ENCODE data around the gene TMEM150C.
A peak's percentile ranks its signal among the peaks of the same experiment; 100 is the strongest.
"Not testable (repeated sequence)": the region's sequence is repeated elsewhere in the genome, so short reads cannot be mapped to it uniquely, and the experiment has no call there.

The TMEM150C gene

DNA sequence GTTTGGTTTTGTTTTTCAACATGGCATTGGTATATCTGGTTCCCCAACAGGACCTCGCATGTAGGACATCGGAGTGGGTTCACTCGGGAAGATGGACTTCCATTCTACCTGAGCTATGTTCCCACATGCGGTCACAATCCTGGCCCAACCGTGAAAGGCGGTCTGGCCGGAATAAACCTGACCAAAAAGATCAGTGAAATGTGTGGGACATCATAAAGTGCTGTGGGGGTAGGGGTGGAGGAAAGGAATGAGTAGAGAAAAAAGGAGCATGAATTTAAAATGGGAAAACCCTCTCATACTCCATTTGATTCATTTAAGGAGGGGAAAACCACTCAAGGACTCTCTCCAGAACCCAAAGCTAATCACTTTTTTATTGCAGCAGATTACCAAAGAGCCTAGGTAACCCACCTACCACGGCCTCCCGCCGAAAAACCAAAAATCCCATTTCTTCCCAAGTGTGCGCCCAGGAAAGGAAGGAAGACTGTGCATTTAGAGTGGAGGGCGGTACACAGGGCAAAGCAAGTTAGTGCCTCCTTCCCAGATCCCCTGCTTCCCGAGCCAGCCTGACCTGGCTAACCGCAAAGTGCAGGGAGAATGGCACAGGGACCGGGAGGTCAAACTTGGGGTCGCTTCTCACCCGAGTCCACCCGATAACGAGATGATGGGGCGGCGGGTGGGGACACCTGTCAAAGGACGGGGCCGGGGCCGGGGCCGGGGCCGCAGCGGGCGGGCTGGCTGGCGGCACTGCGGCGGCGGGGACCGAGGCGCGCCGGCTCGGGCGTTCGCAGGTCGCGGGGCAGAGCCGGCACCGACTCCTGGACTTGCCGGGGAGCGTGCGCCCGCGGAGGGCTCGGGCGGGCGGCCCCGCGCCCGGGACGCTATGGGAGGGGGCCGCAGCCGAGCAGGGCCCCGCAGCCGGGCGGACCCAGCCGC, 669 bp downstream of the TMEM150C start:
- peak; percentile 42; the same call in 2 of the 3 replicates for ATAC-seq (ENCODE audit: low read depth)
- peaks cover 26% of the 10 kb centered on the region for H3K27me3 ChIP-seq (ENCODE audit: insufficient read depth, poor library complexity, severe bottlenecking)
- H3K4me3 ChIP-seq (ENCODE audit: severe bottlenecking), result peak overlapping the region; percentile 46

DNA sequence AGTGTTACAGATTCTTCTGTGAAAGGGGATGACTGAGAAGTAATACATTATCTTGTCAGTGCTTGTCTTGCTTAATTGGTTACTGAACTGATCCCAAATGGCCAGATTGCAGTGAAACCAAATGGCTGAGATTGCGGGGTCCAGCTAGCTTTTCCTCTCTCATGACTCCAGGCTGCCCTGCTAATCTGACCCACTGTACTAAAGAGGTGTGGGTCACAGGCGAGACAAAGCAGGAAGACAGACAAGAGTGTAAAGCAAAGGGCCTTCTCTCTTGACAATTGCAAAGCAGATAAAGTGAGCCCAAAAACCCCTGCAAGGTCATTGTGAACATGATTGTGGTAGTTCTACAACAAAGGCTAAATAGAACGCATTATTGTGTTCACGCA, 2.1 kb downstream of the TMEM150C start:
- no peaks in the 10 kb centered on the region for H3K4me1 ChIP-seq (ENCODE audit: insufficient read depth, poor library complexity, severe bottlenecking)
- no peaks in the 10 kb centered on the region for H3K36me3 ChIP-seq (ENCODE audit: low read depth)
- H3K9me3 ChIP-seq (ENCODE audit: severe bottlenecking), result no peaks in the 10 kb centered on the region
- H3K27ac ChIP-seq (ENCODE audit: poor library complexity, severe bottlenecking), result no peak overlapping the region
- DNase-seq (ENCODE audit: low spot score) (no peak), ATAC-seq (ENCODE audit: low read depth) (no peak)
- H3K4me3 ChIP-seq (ENCODE audit: severe bottlenecking), result no peak overlapping the region
- TF ChIP-seq, protein P1, sequence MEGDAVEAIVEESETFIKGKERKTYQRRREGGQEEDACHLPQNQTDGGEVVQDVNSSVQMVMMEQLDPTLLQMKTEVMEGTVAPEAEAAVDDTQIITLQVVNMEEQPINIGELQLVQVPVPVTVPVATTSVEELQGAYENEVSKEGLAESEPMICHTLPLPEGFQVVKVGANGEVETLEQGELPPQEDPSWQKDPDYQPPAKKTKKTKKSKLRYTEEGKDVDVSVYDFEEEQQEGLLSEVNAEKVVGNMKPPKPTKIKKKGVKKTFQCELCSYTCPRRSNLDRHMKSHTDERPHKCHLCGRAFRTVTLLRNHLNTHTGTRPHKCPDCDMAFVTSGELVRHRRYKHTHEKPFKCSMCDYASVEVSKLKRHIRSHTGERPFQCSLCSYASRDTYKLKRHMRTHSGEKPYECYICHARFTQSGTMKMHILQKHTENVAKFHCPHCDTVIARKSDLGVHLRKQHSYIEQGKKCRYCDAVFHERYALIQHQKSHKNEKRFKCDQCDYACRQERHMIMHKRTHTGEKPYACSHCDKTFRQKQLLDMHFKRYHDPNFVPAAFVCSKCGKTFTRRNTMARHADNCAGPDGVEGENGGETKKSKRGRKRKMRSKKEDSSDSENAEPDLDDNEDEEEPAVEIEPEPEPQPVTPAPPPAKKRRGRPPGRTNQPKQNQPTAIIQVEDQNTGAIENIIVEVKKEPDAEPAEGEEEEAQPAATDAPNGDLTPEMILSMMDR (IDR thresholded peaks at IDR 0.05; ENCODE audit: poor library complexity, severe bottlenecking), result no peak
- peaks cover 28% of the 10 kb centered on the region for H3K27me3 ChIP-seq (ENCODE audit: insufficient read depth, poor library complexity, severe bottlenecking)

More for the DNA sequence above, 669 bp downstream of the TMEM150C start:
- no peak for DNase-seq (ENCODE audit: low spot score)
- TF ChIP-seq, protein P1 (IDR thresholded peaks at IDR 0.05; ENCODE audit: poor library complexity, severe bottlenecking), result no peak
- no peaks in the 10 kb centered on the region for H3K4me1 ChIP-seq (ENCODE audit: insufficient read depth, poor library complexity, severe bottlenecking)
- H3K27ac ChIP-seq (ENCODE audit: poor library complexity, severe bottlenecking), result no peak overlapping the region
- no peaks in the 10 kb centered on the region for H3K36me3 ChIP-seq (ENCODE audit: low read depth)
- H3K9me3 ChIP-seq (ENCODE audit: severe bottlenecking), result no peaks in the 10 kb centered on the region

DNA sequence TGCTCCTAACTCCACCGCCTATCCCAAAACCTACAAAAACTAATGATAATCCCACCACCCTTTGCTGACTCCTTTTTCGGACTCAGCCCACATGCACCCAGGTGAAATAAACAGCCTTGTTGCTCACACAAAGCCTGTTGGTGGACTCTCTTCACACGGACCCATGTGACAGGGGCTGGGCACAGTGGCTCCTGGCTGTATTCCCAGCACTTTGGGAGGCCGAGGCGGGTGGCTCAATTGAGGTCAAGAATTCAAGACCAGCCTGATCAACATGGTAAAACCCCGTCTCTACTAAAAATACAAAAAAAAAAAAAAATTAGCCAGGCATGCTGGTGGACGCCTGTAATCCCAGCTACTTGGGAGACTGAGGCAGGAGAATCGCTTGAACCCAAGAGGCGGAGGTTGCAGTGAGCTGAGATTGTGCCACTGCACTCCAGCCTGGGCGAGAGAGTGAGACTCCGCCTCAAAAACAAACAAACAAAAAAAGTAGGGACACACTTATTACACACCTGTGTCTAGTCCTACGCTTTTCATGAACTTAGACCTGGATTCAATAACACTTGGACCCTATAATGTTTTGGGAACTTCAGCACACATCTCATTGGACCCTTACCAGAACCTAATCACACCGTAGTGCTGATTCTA, 2.6 kb downstream of the TMEM150C start:
- not testable (repeated sequence) for H3K36me3 ChIP-seq (ENCODE audit: low read depth); H3K4me3 ChIP-seq (ENCODE audit: severe bottlenecking); DNase-seq (ENCODE audit: low spot score); H3K9me3 ChIP-seq (ENCODE audit: severe bottlenecking); H3K4me1 ChIP-seq (ENCODE audit: insufficient read depth, poor library complexity, severe bottlenecking); H3K27ac ChIP-seq (ENCODE audit: poor library complexity, severe bottlenecking); ATAC-seq (ENCODE audit: low read depth)
- H3K27me3 ChIP-seq (ENCODE audit: insufficient read depth, poor library complexity, severe bottlenecking), result peaks cover 31% of the 10 kb centered on the region

DNA sequence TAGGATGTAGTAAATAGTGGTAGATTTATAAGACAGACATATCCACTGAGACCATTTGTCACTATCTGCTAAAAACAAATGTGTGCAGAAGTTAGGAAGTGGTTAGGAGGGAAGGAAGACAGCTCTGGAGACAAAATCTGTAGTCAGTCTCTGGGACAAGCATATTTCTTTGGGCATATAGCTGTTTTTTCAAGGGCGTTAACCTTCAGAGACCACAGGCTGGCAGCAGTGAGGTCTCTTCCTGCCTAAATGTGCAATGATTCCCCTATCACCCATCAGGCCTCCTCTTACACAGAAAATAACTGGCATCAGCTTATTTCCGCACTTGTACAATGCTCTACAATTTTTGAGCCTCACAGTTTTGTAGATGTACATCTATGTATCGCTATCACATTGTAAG, 6.5 kb downstream of the TMEM150C start:
- TF ChIP-seq, protein P1 (IDR thresholded peaks at IDR 0.05; ENCODE audit: poor library complexity, severe bottlenecking), result no peak
- H3K4me3 ChIP-seq (ENCODE audit: severe bottlenecking), result no peak overlapping the region
- ATAC-seq (ENCODE audit: low read depth), result no peak
- DNase-seq (ENCODE audit: low spot score), result no peak
- H3K9me3 ChIP-seq (ENCODE audit: severe bottlenecking), result no peaks in the 10 kb centered on the region
- H3K27ac ChIP-seq (ENCODE audit: poor library complexity, severe bottlenecking), result no peak overlapping the region
- H3K36me3 ChIP-seq (ENCODE audit: low read depth), result no peaks in the 10 kb centered on the region
- H3K4me1 ChIP-seq (ENCODE audit: insufficient read depth, poor library complexity, severe bottlenecking), result no peaks in the 10 kb centered on the region
- peaks cover 11% of the 10 kb centered on the region for H3K27me3 ChIP-seq (ENCODE audit: insufficient read depth, poor library complexity, severe bottlenecking)

DNA sequence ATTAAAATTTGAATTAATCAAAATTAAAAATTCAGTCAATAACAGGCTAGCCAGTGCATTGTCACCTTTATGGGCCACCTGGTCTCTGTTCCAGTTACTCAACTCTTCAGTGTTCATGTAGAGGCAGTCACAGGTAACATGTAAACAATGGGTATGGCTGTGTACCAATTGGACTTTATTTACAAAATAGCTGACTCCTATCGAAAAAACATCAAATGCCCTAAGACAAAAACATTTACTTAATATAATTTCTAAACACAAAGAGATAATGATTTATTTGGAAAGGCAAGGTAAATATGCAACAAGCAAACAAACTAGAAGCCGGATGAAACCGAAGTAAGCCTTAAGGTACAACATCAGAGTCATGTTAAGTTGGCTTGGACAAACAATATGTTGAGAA, 8.8 kb downstream of the TMEM150C start:
- Histone ChIP-seq H3K27me3 (ENCODE audit: insufficient read depth, poor library complexity, severe bottlenecking) (peaks cover 4% of the 10 kb centered on the region), H3K9me3 (ENCODE audit: severe bottlenecking) (no peaks in the 10 kb centered on the region), H3K27ac (ENCODE audit: poor library complexity, severe bottlenecking) (no peak overlapping the region), H3K4me1 (ENCODE audit: insufficient read depth, poor library complexity, severe bottlenecking) (no peaks in the 10 kb centered on the region), H3K4me3 (ENCODE audit: severe bottlenecking) (no peak overlapping the region), H3K36me3 (ENCODE audit: low read depth) (no peaks in the 10 kb centered on the region)
- ATAC-seq (ENCODE audit: low read depth) (no peak), DNase-seq (ENCODE audit: low spot score) (no peak)
- TF ChIP-seq, protein P1 (IDR thresholded peaks at IDR 0.05; ENCODE audit: poor library complexity, severe bottlenecking), result no peak
